ENCODE measurements around the gene UBR1.

The UBR1 gene

DNA sequence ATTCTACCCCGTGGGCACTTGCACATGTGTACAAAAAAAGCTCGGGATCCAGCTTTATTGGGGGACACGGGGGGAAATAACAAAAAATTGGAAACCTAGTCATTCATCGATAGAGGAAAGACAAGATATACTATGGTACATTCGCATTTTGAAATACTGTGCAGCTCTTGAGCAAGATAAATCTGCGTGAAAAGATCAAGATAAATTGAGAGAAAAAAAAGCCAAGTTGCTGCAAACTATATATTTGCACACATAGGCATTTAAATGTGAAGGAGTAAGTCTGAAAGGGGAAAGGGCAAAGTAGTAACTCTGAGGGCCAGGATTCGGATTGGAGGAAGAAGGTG is 620 bp upstream of the UBR1 start:
- DNase-seq (ENCODE audit: low spot score): no peak

DNA sequence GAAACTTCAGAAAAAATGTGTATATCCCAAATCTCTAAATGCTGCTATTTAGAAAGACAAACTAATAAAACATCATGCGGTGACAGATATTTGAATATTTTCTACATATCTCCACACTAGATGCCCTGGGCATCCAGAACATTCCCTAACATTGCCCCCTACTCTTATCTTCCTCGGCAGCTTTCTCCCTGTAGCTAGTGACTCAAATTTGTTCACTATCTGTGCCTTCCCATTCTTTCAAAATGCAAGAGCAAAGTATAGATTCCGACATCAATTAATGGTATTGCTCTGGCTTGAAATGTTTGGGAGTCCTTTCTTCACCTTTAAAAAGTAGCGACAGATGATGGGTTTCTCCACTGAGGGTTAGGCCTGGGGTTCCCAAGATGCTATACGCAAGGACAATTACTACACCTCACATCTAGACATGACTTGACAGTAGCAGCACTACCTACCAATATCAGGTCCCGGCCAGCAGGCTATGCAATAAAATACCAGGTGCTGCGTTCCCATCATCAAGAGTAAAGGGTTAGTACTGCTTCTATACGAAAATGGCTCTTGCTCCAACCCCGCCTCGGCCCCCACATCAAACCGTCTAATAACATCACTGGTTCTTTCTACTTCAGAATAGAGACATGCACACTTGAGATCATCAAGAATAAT is 631 bp downstream of the UBR1 start:
- no peak for DNase-seq (ENCODE audit: low spot score)

DNA sequence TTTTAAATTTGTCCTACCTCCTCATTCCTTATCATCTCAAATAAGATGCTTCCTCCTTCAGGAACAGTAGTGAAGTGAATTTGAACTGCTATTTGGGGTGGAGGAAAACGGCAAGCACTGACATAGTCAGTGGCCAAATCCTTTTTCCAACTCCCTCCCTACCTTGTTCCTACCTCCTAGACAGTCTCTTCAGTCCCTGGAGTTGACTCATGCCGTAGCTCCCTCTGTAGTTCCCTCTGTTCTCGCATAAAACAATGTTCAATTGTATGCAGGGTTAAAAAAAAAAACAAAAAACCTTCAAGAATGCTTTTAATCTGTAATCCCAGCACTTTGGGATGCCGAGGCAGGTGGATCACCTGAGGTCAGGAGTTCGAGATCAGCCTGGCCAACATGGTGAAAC is 1.4 kb downstream of the UBR1 start:
- DNase-seq (ENCODE audit: low spot score): no peak

DNA sequence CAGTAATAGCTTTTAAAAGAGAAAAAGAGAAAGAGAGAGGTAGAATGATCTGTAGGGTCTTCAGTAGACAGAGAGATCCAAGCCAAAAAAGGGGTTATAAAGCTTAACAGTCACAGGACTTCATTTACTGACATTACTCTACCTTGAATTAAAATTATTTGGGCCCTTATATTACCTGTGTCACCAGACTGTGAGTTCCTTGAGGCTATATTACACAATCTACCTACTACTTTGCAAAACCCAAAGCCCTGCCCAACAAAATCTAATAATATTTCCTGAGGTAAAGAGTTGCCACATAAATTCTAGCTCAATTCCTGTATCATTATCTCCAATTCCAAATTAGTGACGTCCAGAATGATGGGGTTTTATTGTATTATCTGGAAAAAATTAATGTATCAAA is 1.9 kb downstream of the UBR1 start:
- DNase-seq (ENCODE audit: low spot score): no peak

DNA sequence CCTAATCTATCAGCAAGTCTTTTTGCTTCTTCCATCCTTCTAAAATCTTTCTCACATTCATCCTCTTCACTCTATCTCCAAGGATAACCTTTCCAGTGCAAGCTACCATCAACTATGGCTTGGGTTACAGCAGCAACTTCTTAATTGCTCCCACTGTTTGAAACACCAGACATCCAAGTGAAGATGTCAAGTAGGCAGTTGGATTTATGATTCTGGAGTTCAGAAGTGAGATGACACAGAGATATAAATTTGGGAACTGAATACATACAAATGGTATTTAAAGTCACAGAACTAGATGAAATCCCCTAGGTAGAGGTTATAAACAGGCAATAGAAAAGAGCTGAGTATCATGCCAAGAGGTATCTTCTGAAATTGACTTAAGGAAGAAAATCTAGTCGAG is 3.7 kb downstream of the UBR1 start:
- DNase-seq (ENCODE audit: low spot score): no peak

DNA sequence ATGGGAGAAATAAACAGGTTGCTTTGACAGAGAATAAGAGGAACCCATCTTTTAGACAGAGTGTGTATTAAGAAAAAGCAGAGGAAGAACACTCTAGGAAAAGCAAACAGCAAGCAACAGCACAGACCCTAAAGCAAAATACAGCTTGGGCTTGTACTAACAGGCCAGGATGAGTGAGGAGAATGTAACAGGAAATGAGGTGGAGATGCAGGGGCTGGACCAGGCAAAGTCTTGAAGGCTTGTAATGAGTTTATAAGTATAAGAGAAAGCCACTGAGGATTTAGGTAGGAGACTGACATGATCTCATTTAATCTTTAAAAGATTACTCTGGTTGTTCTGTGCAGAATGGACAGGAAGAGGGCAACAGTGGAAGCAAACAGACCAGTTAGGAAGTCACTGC is 4.9 kb downstream of the UBR1 start:
- DNase-seq (ENCODE audit: low spot score): no peak

GRCh38 chr15:43099105-43099845 is 6.6 kb downstream of the UBR1 start:
- DNase-seq (ENCODE audit: low spot score): no peak

DNA sequence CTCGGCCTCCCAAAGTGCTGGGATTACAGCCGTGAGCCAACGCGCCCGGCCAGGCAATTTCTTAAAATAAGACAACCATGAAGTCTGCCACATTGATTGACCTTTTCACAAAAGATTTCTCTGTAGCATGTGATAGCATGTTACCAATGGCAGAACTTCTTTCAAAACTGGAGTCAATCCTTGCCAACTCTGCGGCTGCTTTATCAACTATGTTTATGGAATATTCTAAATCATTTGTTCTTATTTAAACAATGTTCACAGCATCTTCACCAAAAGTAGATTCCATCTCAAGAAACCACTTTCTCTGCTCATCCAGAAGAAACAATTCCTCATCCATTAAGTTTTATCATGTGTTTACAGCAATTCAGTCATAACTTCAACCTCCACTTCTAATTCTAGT is 9.4 kb downstream of the UBR1 start:
- DNase-seq (ENCODE audit: low spot score): no peak

GRCh38 chr15:43095708-43096347 is 10.0 kb downstream of the UBR1 start:
- no peak for DNase-seq (ENCODE audit: low spot score)

DNA sequence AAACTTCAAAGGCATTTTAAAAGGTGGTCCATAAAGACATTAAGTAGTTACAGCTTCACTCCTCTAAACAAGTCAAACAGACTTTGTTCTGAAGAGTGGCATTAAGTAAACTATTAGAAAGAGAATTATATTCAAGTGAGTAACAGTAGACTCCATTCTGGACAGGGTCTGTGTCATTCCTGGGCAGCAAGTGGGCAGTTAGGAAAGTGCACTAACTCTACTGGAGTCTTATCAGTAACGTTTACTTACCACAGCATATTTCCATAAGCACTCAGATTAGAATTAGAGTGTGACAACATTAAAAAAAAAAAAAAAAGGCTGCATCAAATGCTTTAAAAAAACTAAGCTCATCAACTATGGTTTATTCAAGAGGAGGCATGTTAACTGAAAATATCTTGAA is 10.6 kb downstream of the UBR1 start:
- no peak for DNase-seq (ENCODE audit: low spot score)

- no peak for DNase-seq (ENCODE audit: low spot score)
Measured at GRCh38 chr15:43094416-43095030, 11.3 kb downstream of the UBR1 start.

DNA sequence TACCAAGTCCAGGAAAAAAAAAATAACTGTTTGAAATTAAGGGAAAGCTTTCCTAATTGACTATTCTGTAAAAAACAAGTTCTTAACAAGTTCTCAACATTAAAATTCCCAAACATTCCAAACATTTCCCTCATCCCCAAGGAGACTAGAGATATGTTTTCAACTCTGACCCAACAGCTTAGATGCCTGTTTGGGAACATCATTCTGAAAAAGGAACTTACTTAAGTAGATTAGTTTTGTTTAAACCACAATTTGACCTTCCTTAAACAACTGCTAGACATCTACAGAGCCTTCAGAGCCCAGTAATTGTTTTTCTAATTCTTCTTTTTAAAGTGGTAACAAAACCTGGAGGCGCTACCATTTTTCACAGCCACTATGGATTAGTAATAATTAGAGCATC is 12.8 kb downstream of the UBR1 start:
- no peak for DNase-seq (ENCODE audit: low spot score)

DNA sequence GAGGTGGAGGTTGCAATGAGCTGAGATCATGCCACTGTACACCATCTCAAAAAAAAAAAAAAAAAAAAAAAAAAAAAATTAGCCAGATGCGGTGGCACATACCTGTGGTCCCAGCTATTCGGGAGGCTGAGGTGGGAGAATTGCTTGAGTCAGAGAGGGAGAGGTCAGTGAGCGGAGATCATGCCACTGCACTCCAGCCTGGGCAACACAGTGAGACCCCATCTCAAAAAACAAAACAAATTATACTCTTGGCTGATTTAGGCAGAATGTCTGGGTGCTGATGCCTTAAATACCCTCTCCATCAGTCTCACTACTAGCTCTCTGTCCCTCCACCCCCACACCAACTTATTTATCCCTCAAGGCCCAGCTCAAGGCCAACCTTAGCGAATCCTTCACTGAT is 14.0 kb downstream of the UBR1 start:
- DNase-seq (ENCODE audit: low spot score): no peak

DNA sequence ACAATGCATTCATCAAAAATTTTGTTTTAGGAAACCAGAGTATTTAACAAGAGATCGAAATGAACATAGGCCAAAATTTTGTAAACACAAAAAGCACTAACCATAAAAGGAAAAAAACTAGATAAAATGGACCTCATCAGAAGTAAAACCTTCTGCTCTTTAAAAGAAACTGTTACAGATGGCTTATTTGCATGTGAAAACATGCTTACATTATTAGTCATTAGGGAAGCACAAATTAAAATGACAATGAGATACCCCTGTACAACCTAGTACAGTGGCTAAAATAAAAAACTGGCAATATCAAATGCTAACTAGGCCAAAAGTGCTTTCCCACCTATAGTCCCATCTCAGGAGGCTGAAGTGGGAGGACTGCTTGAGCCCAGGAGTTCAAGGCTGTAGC is 19.3 kb downstream of the UBR1 start:
- DNase-seq (ENCODE audit: low spot score): no peak

GRCh38 chr15:43085921-43086320 is 19.9 kb downstream of the UBR1 start:
- no peak for DNase-seq (ENCODE audit: low spot score)

DNA sequence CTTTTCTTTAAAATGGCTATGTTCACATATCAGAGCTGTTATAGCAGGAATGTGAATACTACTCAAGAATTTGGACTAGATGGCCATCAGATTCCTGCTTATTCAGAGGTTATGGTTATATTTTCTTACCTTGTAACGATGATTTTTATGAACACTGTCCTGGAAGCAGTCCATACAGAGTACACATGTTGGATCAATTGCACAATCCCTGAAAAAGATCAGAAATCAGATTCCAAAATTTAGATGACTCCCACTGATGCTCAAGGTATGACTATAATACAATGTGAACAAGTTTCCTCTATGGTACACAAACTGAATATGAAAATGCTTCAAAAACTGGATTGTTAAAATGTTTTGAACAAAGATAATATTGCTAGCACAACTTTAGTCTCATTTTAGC is 23.3 kb downstream of the UBR1 start:
- no peak for DNase-seq (ENCODE audit: low spot score)

GRCh38 chr15:43081283-43081682 is 24.6 kb downstream of the UBR1 start:
- DNase-seq (ENCODE audit: low spot score): no peak

DNA sequence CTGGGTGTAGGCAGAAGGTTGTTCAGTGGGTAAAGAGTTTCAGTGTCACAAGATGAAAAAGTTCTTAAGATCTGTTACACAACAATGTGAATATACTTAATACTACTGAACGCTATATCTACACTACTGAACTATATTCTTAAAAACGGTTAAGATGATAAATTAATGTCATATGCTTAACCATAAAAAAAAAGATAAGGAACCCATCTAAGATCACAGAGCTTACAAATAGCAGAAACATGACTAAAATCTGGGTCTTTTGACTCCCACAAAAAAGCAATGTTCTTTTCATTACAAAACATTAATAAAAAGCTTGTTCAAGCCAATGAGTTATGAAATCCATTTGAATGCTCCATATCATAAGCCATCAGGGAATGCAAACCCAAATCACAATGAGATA is 34.4 kb downstream of the UBR1 start:
- DNase-seq (ENCODE audit: low spot score): no peak

GRCh38 chr15:43070893-43071292 is 34.9 kb downstream of the UBR1 start:
- no peak for DNase-seq (ENCODE audit: low spot score)

- no peak for DNase-seq (ENCODE audit: low spot score)
Measured at GRCh38 chr15:43070249-43070648, 35.6 kb downstream of the UBR1 start.

- no peak for DNase-seq (ENCODE audit: low spot score)
Measured at GRCh38 chr15:43067717-43068461, 37.9 kb downstream of the UBR1 start.

GRCh38 chr15:43056696-43057095 is 49.1 kb downstream of the UBR1 start:
- no peak for DNase-seq (ENCODE audit: low spot score)

- no peak for DNase-seq (ENCODE audit: low spot score)
Measured at GRCh38 chr15:43052860-43053259, 53.0 kb downstream of the UBR1 start.
